PC-9 (cell line): Measurements from ENCODE around the gene TSPAN31. TPM values are rescaled to one million over a fixed set of nuclear protein-coding genes. Genes with fewer than 3 reads are reported as not detected.

ENCODE experiments used
- BruUV-seq: library from RNA; stranded (reverse); fragments of 400-500 nt; replicated peaks from 2 replicates; lab custom pipeline; 2021; lab: Mats Ljungman, UMichigan
- CTCF ChIA-PET: fragments of 300-600 bp; sonication (Branson Sonifier 250); formaldehyde crosslinking; loops from one replicate; lab custom pipeline; 2022; ENCODE audit warnings: antibody characterized with exemption; lab: Charles Lee
- POLR2A ChIA-PET: fragments of 300-600 bp; sonication (Branson Sonifier 250); formaldehyde crosslinking; loops from one replicate; lab custom pipeline; 2022; ENCODE audit warnings: antibody characterized with exemption; ENCODE audit not compliant: unreplicated experiment; lab: Charles Lee
- DNase-seq, 2 experiments: peaks; one replicate each; pipeline versions ENCODE4 v3.0.0 to v3.0.0-alpha.2; 2015 to 2022; ENCODE audit warnings: mixed read lengths in 1 of 2
- H2AFZ ChIP-seq: fragments of 200-600 bp; sonication (generic); 2 replicates; pipeline ENCODE4 v1.8.1; 2017; ENCODE audit warnings: antibody characterized with exemption
- H3F3A ChIP-seq: fragments of 200-600 bp; sonication (generic); 2 replicates; pipeline ENCODE4 v1.8.1; 2017; ENCODE audit warnings: antibody characterized with exemption, mild to moderate bottlenecking, low read depth; ENCODE audit not compliant: insufficient read depth
- H3K27ac ChIP-seq: fragments of 200-600 bp; sonication (generic); 2 replicates; pipeline ENCODE4 v1.6.1; 2016; ENCODE audit warnings: mixed run types
- H3K27me3 ChIP-seq: fragments of 200-600 bp; sonication (generic); 2 replicates; pipeline ENCODE4 v1.6.1; 2016; ENCODE audit warnings: low read depth, mixed run types; ENCODE audit not compliant: insufficient read depth
- H3K36me3 ChIP-seq: fragments of 200-600 bp; sonication (generic); 2 replicates; pipeline ENCODE4 v1.6.1; 2016; ENCODE audit warnings: low read depth, mixed run types
- H3K4me1 ChIP-seq: fragments of 200-600 bp; sonication (generic); replicated peaks from 2 replicates; pipeline ENCODE4 v1.6.1; 2016; ENCODE audit warnings: mixed run types; ENCODE audit not compliant: insufficient read depth
- H3K4me2 ChIP-seq: fragments of 200-600 bp; sonication (generic); 2 replicates; pipeline ENCODE4 v1.6.1; 2017; ENCODE audit warnings: mixed run types
- H3K4me3 ChIP-seq: fragments of 200-600 bp; sonication (generic); 2 replicates; pipeline ENCODE4 v1.6.1; 2016; ENCODE audit warnings: mixed run types
- H3K79me2 ChIP-seq: fragments of 200-600 bp; sonication (generic); 2 replicates; pipeline ENCODE4 v1.6.1; 2017; ENCODE audit warnings: low read depth, mixed run types
- H3K9me2 ChIP-seq: fragments of 200-600 bp; sonication (generic); 2 replicates; pipeline ENCODE4 v1.8.1; 2017; ENCODE audit warnings: mild to moderate bottlenecking; ENCODE audit not compliant: insufficient read depth
- H3K9me3 ChIP-seq: fragments of 200-600 bp; sonication (generic); 2 replicates; pipeline ENCODE4 v1.8.1; 2016; ENCODE audit warnings: low read depth; ENCODE audit not compliant: insufficient read depth
- H4K20me1 ChIP-seq: fragments of 200-600 bp; sonication (generic); 2 replicates; pipeline ENCODE4 v1.8.1; 2017; ENCODE audit not compliant: insufficient read depth
- CTCF ChIP-seq: fragments of 200-600 bp; sonication (generic); conservative IDR thresholded peaks from 2 replicates; pipeline ENCODE4 v1.6.1; 2017; ENCODE audit warnings: mixed run types, antibody characterized with exemption, mild to moderate bottlenecking, moderate library complexity
- EZH2 ChIP-seq: fragments of 200-600 bp; sonication (generic); IDR thresholded peaks from 2 replicates; pipeline ENCODE4 v1.8.0; 2017; ENCODE audit warnings: antibody characterized with exemption, low read depth
- intact Hi-C: fragments of 100-400 bp; cut with micrococcal nuclease; formaldehyde crosslinking; loops from one replicate; pipeline ENCODE4 v1.10.0; 2022; ENCODE audit not compliant: unreplicated experiment
- total RNA-seq: library from RNA; stranded (reverse); gene quantifications from 2 replicates; pipeline ENCODE4 v1.2.3, GENCODE V29; 2021

Gene TSPAN31
- total RNA-seq, 1 experiment from 2014 or later, result 18.2 TPM

GRCh38 chr12:57715786-57716185 lies 29.1 kb upstream of the TSPAN31 start:
- Histone ChIP-seq H3K4me3 (no peak overlapping the region), H3K36me3 (0 out of 2 replicates have a peak, but pooled peaks cover 3% of the 10 kb centered on the region), H3K79me2 (no peaks in the 10 kb centered on the region), H3K27me3 (no peaks in the 10 kb centered on the region), H3K27ac (no peak overlapping the region), H3K4me1 (no peaks in the 10 kb centered on the region), H2AFZ (no peak overlapping the region), H4K20me1 (no peaks in the 10 kb centered on the region), H3K4me2 (no peak overlapping the region), H3K9me3 (no peaks in the 10 kb centered on the region), H3K9me2 (no peaks in the 10 kb centered on the region), H3F3A (no peaks in the 10 kb centered on the region)
- DNase-seq, result no peak
- CTCF ChIA-PET, result no interaction called here
- no TSS peak for BruUV-seq
- POLR2A ChIA-PET, result no interaction called here
- TF ChIP-seq CTCF (no peak), EZH2 (no peak)
- intact Hi-C loops, result no loop called here

GRCh38 chr12:57716305-57716704 lies 28.5 kb upstream of the TSPAN31 start:
- no peaks in the 10 kb centered on the region for H3K4me1 ChIP-seq
- intact Hi-C loops, result no loop called here
- no TSS peak for BruUV-seq
- H3K27me3 ChIP-seq, result no peaks in the 10 kb centered on the region
- H3K27ac ChIP-seq, result no peak overlapping the region
- H4K20me1 ChIP-seq, result no peaks in the 10 kb centered on the region
- H3F3A ChIP-seq, result no peaks in the 10 kb centered on the region
- H3K79me2 ChIP-seq, result no peaks in the 10 kb centered on the region
- no peak overlapping the region for H3K4me2 ChIP-seq
- CTCF ChIA-PET, result no interaction called here
- H2AFZ ChIP-seq, result no peak overlapping the region
- H3K9me2 ChIP-seq, result no peaks in the 10 kb centered on the region
- H3K4me3 ChIP-seq, result no peak overlapping the region
- POLR2A ChIA-PET, result no interaction called here
- TF ChIP-seq EZH2 (no peak), CTCF (no peak)
- 0 out of 2 replicates have a peak, but pooled peaks cover 3% of the 10 kb centered on the region for H3K36me3 ChIP-seq
- no peaks in the 10 kb centered on the region for H3K9me3 ChIP-seq
- no peak for DNase-seq

GRCh38 chr12:57717131-57717530 lies 27.7 kb upstream of the TSPAN31 start:
- Histone ChIP-seq H2AFZ (no peak overlapping the region), H3F3A (no peaks in the 10 kb centered on the region), H3K27ac (no peak overlapping the region), H3K4me3 (no peak overlapping the region), H3K4me2 (no peak overlapping the region), H4K20me1 (no peaks in the 10 kb centered on the region), H3K9me2 (no peaks in the 10 kb centered on the region), H3K9me3 (no peaks in the 10 kb centered on the region), H3K27me3 (no peaks in the 10 kb centered on the region), H3K4me1 (no peaks in the 10 kb centered on the region), H3K79me2 (no peaks in the 10 kb centered on the region), H3K36me3 (no peaks in the 10 kb centered on the region)
- BruUV-seq, result no TSS peak
- intact Hi-C loops, result no loop called here
- DNase-seq, result no peak
- CTCF ChIA-PET, result no interaction called here
- TF ChIP-seq CTCF (no peak), EZH2 (no peak)
- POLR2A ChIA-PET, result no interaction called here
